Testis (tissue), 3 donors: ENCODE data around the gene CYFIP2. TPM values are rescaled to one million over a fixed set of nuclear protein-coding genes. Genes with fewer than 3 reads are reported as not detected.

Source experiments
- DNase-seq: peaks from one replicate; pipeline ENCODE4 v3.0.0-alpha.2; 2019
- H3K27ac ChIP-seq, 2 donors: fragments of 200-600 bp; sonication (generic); one replicate each; pipeline ENCODE4 v1.5.1; 2019
- H3K27me3 ChIP-seq: fragments of 200-600 bp; sonication (generic); one replicate; pipeline ENCODE4 v1.5.1; 2019
- H3K36me3 ChIP-seq: fragments of 200-600 bp; sonication (generic); one replicate; pipeline ENCODE4 v1.5.1; 2017; ENCODE audit warnings: low read depth; ENCODE audit errors: missing control alignments
- H3K4me1 ChIP-seq: fragments of 200-600 bp; sonication (generic); one replicate; pipeline ENCODE4 v1.5.1; 2019
- H3K4me3 ChIP-seq, 2 donors: fragments of 200-600 bp; sonication (generic); one replicate each; pipeline ENCODE4 v1.5.1; 2017 to 2019
- H3K9me3 ChIP-seq: fragments of 200-600 bp; sonication (generic); one replicate; pipeline ENCODE4 v1.5.1; 2017
- POLR2A ChIP-seq: fragments of 450-650 bp; IDR thresholded peaks from one replicate; pipeline ENCODE4 v1.6.1; 2017; ENCODE audit warnings: antibody characterized with exemption, mild to moderate bottlenecking, moderate library complexity
- WGBS, 2 donors: methylation state at CpG; one replicate each; pipeline ENCODE4 v1.1.5; 2018; 5-methylcytosine and 5-hydroxymethylcytosine counted together
- intact Hi-C: fragments of 100-400 bp; cut with DNase I; formaldehyde crosslinking; loops from one replicate; pipeline ENCODE4 v1.15.1; 2023; ENCODE audit warnings: low total_unique reads
- polyA plus RNA-seq: library from polyadenylated mRNA; stranded (reverse); fragments of 350-450 nt; fragmentation: Illumina TruSeq; extraction: RNeasy Lipid Tissue Mini Kit (QIAGEN cat#74804); gene quantifications from one replicate; pipeline ENCODE4 v1.2.3, GENCODE V29; 2014; ENCODE audit warnings: low read depth, low replicate concordance; ENCODE audit not compliant: insufficient read depth
- total RNA-seq, 2 donors: library from RNA; depleted of rRNA; stranded (reverse); fragments of >200 nt; gene quantifications; one replicate each; pipeline ENCODE4 v1.2.3, GENCODE V29; 2016
- TF ChIP-seq, protein P1 (sequence below), 3 experiments: fragments of 450-650 bp in 2 of 3; fragments of 200-600 bp in 1 of 3; sonication (generic) in 1 of 3; IDR thresholded peaks; one replicate each; pipeline ENCODE4 v1.5.1; 2016 to 2019; ENCODE audit warnings: antibody characterized with exemption in 3 of 3, mild to moderate bottlenecking in 2 of 3, moderate library complexity in 1 of 3

Gene CYFIP2
- total and polyA plus RNA-seq, 3 donors from 2014 or later: 21.7 to 41.4 (median 32.1) TPM

DNA sequence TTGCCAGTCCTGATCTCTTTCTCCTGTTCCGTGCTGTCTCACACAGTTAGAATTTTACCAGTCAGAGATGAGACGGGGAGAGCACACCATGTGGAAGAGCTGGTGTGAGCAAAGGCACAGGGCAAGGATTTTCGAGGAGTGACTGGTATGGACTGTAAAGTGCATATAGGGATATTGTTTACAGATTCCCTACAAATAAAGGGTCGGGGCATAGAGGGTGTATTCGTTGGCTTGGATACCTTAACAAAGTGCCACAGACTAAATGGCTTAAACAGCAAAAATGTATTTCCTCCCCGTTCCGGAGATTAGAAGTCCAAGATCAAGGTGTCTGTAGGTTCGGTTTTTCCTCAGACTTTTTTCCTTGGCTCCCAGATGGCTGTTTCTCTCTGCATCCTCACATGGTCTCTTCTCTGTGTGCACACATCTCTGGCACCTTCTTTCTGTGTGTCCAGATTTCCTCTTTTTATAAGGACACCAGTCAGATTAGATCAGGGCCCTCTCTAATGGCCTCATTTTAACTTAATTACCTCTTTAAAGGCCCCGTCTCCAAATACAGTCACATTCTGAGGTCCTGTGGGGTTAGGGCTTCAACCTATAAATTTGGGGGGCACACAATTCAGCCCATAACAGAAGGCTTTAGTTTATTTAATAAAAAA lies 23.4 kb downstream of the CYFIP2 start:
- Histone ChIP-seq H3K4me1 (no peaks in the 10 kb centered on the region), H3K27me3 (no peaks in the 10 kb centered on the region), H3K27ac (no peak overlapping the region), H3K9me3 (no peaks in the 10 kb centered on the region), H3K4me3 (no peak overlapping the region), H3K36me3 (no peaks in the 10 kb centered on the region)
- TF ChIP-seq, protein P1, sequence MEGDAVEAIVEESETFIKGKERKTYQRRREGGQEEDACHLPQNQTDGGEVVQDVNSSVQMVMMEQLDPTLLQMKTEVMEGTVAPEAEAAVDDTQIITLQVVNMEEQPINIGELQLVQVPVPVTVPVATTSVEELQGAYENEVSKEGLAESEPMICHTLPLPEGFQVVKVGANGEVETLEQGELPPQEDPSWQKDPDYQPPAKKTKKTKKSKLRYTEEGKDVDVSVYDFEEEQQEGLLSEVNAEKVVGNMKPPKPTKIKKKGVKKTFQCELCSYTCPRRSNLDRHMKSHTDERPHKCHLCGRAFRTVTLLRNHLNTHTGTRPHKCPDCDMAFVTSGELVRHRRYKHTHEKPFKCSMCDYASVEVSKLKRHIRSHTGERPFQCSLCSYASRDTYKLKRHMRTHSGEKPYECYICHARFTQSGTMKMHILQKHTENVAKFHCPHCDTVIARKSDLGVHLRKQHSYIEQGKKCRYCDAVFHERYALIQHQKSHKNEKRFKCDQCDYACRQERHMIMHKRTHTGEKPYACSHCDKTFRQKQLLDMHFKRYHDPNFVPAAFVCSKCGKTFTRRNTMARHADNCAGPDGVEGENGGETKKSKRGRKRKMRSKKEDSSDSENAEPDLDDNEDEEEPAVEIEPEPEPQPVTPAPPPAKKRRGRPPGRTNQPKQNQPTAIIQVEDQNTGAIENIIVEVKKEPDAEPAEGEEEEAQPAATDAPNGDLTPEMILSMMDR (IDR thresholded peaks at IDR 0.05): no peak
- no peak for TF ChIP-seq POLR2A
- intact Hi-C loops: no loop called here
- 93% methylated on average over 9 of the region's 9 CpGs for WGBS, 2 donors
- DNase-seq: no peak

DNA sequence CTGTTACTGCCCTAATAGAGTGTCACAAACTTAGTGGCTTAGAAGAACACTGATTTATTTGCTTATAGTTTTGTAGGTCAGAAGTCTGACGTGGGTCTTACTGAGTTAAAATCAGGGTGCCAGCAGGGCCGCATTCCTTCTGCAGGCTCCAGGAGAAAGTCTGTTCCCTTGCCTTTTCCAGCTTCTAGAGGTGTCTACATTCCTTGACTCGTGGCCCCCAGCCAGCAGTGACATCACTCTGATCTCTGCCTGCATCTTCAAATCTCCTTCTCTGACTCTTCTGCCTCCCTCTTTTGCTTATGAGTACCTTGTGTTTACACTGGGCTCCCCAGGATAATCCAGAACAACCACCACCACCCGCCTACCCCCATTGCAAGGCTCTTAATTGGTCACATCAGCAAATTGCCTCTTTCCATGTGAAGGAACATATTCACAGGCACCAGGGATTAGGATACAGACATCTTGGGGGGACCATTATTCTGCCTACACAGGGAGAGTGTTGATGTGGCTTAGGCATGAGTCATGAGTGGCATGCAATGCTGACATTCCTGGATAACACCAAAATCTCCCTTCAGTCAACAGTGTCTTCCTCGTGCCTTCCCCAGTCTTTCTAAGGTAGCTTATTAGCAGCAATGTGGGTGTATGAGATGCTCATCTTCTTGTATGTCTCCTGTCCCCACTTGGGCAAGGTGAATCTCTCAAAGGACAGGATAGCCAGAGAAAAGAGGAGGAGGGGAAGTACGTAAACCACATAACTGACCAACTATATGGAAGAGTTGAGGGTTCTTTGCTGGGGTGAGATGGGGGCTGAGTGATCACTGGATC lies 24.4 kb downstream of the CYFIP2 start:
- Histone ChIP-seq H3K27me3 (no peaks in the 10 kb centered on the region), H3K4me3 (no peak overlapping the region), H3K27ac (no peak overlapping the region), H3K4me1 (no peaks in the 10 kb centered on the region), H3K36me3 (no peaks in the 10 kb centered on the region), H3K9me3 (no peaks in the 10 kb centered on the region)
- intact Hi-C loops: no loop called here
- no peak for DNase-seq
- WGBS, 2 donors: 86 to 91% methylated on average over 6 of the region's 6 CpGs
- TF ChIP-seq POLR2A: no peak
- TF ChIP-seq, protein P1 (IDR thresholded peaks at IDR 0.05): no peak

DNA sequence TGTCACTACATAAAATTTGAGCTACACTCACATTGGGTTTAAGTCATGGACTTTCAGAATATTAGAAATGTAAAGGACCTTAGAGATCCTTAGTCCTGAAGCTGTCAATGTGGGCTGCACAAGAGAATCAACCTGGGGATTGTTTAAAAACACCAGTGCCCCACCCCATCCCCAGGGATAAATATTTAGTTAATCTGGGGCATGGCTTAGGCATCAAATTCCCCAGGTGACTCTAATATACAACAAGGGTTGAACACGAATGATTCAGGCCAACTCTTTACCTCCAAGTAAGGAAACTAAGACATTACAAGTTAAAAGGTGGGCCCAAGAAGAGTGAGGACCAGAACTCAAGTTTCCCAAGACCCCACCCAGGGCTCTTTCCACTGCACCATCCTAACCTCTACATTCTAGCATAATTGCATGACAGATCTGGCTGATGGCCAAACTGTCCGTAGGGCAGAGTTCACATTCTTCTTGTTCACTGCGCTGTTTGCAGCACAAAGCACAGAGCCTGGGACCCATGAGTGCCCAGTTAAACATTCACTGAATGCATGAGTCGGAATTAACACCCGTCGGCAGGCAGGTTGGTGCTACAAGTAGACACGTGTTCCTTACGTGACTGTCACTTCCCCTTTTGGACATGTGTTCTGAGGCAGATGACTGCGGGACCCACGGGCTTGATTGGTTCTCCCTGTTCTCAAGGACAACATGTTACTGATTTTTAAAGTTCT lies 25.2 kb downstream of the CYFIP2 start:
- Histone ChIP-seq H3K36me3 (no peaks in the 10 kb centered on the region), H3K27ac (no peak overlapping the region), H3K4me3 (no peak overlapping the region), H3K9me3 (no peaks in the 10 kb centered on the region), H3K4me1 (no peaks in the 10 kb centered on the region), H3K27me3 (no peaks in the 10 kb centered on the region)
- intact Hi-C loops: no loop called here
- no peak for DNase-seq
- TF ChIP-seq POLR2A: no peak
- TF ChIP-seq, protein P1 (IDR thresholded peaks at IDR 0.05): no peak
- WGBS, 2 donors: 80 to 84% methylated on average over 10 of the region's 10 CpGs

DNA sequence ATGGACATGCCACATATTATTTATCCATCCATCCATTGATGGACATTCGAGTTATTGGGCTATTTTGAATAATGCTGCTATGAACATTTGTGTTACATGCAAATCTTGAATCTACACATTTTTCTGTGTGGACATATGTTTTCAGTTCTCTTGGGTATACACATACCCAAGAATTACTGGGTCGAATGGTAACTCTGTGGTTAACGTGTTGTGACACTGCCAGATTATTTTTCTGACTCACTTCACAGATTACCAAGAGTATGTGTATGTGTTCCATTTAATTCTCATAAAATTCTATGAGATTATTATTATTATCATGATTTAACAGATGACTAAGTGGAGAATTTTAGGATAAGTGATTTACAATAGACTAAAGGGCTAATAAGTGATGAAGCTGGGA lies 26.7 kb downstream of the CYFIP2 start:
- H3K9me3 ChIP-seq: no peaks in the 10 kb centered on the region
- no peaks in the 10 kb centered on the region for H3K4me1 ChIP-seq
- WGBS, 2 donors: 95 to 97% methylated on average over 3 of the region's 3 CpGs
- H3K27ac ChIP-seq: no peak overlapping the region
- intact Hi-C loops: no loop called here
- no peaks in the 10 kb centered on the region for H3K27me3 ChIP-seq
- no peaks in the 10 kb centered on the region for H3K36me3 ChIP-seq
- TF ChIP-seq, protein P1 (IDR thresholded peaks at IDR 0.05): no peak
- no peak for TF ChIP-seq POLR2A
- DNase-seq: no peak
- no peak overlapping the region for H3K4me3 ChIP-seq
